PC-9 (cell line): ENCODE results near the gene COL4A4. TPM values are rescaled to one million over a fixed set of nuclear protein-coding genes. Genes with fewer than 3 reads are reported as not detected.

Source experiments
- BruUV-seq: library from RNA; stranded (reverse); fragments of 400-500 nt; replicated peaks from 2 replicates; lab custom pipeline; 2021; lab: Mats Ljungman, UMichigan
- CTCF ChIA-PET: fragments of 300-600 bp; sonication (Branson Sonifier 250); formaldehyde crosslinking; loops from one replicate; lab custom pipeline; 2022; ENCODE audit warnings: antibody characterized with exemption; lab: Charles Lee
- POLR2A ChIA-PET: fragments of 300-600 bp; sonication (Branson Sonifier 250); formaldehyde crosslinking; loops from one replicate; lab custom pipeline; 2022; ENCODE audit warnings: antibody characterized with exemption; ENCODE audit not compliant: unreplicated experiment; lab: Charles Lee
- DNase-seq, 2 experiments: peaks; one replicate each; pipeline versions ENCODE4 v3.0.0 to v3.0.0-alpha.2; 2015 to 2022; ENCODE audit warnings: mixed read lengths in 1 of 2
- H2AFZ ChIP-seq: fragments of 200-600 bp; sonication (generic); 2 replicates; pipeline ENCODE4 v1.8.1; 2017; ENCODE audit warnings: antibody characterized with exemption
- H3F3A ChIP-seq: fragments of 200-600 bp; sonication (generic); 2 replicates; pipeline ENCODE4 v1.8.1; 2017; ENCODE audit warnings: antibody characterized with exemption, mild to moderate bottlenecking, low read depth; ENCODE audit not compliant: insufficient read depth
- H3K27ac ChIP-seq: fragments of 200-600 bp; sonication (generic); 2 replicates; pipeline ENCODE4 v1.6.1; 2016; ENCODE audit warnings: mixed run types
- H3K27me3 ChIP-seq: fragments of 200-600 bp; sonication (generic); 2 replicates; pipeline ENCODE4 v1.6.1; 2016; ENCODE audit warnings: low read depth, mixed run types; ENCODE audit not compliant: insufficient read depth
- H3K36me3 ChIP-seq: fragments of 200-600 bp; sonication (generic); 2 replicates; pipeline ENCODE4 v1.6.1; 2016; ENCODE audit warnings: low read depth, mixed run types
- H3K4me1 ChIP-seq: fragments of 200-600 bp; sonication (generic); replicated peaks from 2 replicates; pipeline ENCODE4 v1.6.1; 2016; ENCODE audit warnings: mixed run types; ENCODE audit not compliant: insufficient read depth
- H3K4me2 ChIP-seq: fragments of 200-600 bp; sonication (generic); 2 replicates; pipeline ENCODE4 v1.6.1; 2017; ENCODE audit warnings: mixed run types
- H3K4me3 ChIP-seq: fragments of 200-600 bp; sonication (generic); 2 replicates; pipeline ENCODE4 v1.6.1; 2016; ENCODE audit warnings: mixed run types
- H3K79me2 ChIP-seq: fragments of 200-600 bp; sonication (generic); 2 replicates; pipeline ENCODE4 v1.6.1; 2017; ENCODE audit warnings: low read depth, mixed run types
- H3K9me2 ChIP-seq: fragments of 200-600 bp; sonication (generic); 2 replicates; pipeline ENCODE4 v1.8.1; 2017; ENCODE audit warnings: mild to moderate bottlenecking; ENCODE audit not compliant: insufficient read depth
- H3K9me3 ChIP-seq: fragments of 200-600 bp; sonication (generic); 2 replicates; pipeline ENCODE4 v1.8.1; 2016; ENCODE audit warnings: low read depth; ENCODE audit not compliant: insufficient read depth
- H4K20me1 ChIP-seq: fragments of 200-600 bp; sonication (generic); 2 replicates; pipeline ENCODE4 v1.8.1; 2017; ENCODE audit not compliant: insufficient read depth
- EZH2 ChIP-seq: fragments of 200-600 bp; sonication (generic); IDR thresholded peaks from 2 replicates; pipeline ENCODE4 v1.8.0; 2017; ENCODE audit warnings: antibody characterized with exemption, low read depth
- intact Hi-C: fragments of 100-400 bp; cut with micrococcal nuclease; formaldehyde crosslinking; loops from one replicate; pipeline ENCODE4 v1.10.0; 2022; ENCODE audit not compliant: unreplicated experiment
- total RNA-seq: library from RNA; stranded (reverse); gene quantifications from 2 replicates; pipeline ENCODE4 v1.2.3, GENCODE V29; 2021
- TF ChIP-seq, protein P1 (sequence below): fragments of 200-600 bp; sonication (generic); conservative IDR thresholded peaks from 2 replicates; pipeline ENCODE4 v1.6.1; 2017; ENCODE audit warnings: mixed run types, antibody characterized with exemption, mild to moderate bottlenecking, moderate library complexity

COL4A4 gene
- total RNA-seq, 1 experiment from 2014 or later, result 5.6 TPM

DNA sequence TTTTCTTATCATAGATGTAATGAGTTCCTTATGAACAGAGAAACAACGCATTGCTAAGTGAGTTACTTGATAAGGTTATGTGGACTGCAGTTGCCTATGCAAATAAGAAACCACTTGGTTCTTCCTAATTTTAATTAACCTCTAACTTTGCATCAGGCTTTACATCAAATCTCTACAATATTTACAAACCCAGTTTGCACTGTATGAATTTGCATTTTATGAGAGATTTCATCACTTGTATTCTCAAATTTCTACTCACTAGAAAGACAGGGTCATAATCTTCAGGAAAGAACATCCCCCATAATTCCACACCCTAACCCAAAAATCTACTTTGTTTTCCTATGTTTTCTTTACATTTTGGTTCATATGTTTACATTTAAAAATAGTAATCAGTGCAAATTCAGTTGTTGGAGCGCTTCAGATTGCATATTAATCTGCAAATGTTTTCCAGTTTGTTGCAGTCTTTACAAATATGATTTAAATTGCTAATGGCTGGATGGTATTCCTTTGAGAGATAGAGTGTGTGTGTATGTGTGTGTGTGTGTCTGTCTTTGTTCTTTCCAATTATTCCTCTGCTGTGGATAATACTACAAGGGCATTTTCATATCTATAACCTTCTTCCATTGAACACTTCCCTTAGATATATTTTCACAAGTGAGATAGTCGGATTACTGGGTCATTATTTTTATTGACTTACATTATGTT lies 106.1 kb downstream of the COL4A4 start:
- ChIA-PET CTCF (no interaction called here), POLR2A (no interaction called here)
- Histone ChIP-seq H3K27ac (no peak overlapping the region), H3K9me2 (no peaks in the 10 kb centered on the region), H3K36me3 (no peaks in the 10 kb centered on the region), H3K9me3 (no peaks in the 10 kb centered on the region), H4K20me1 (no peaks in the 10 kb centered on the region), H3K4me3 (no peak overlapping the region), H3K79me2 (no peaks in the 10 kb centered on the region), H3K4me1 (no peaks in the 10 kb centered on the region), H3K27me3 (no peaks in the 10 kb centered on the region), H3K4me2 (no peak overlapping the region), H3F3A (no peaks in the 10 kb centered on the region), H2AFZ (no peak overlapping the region)
- no TSS peak for BruUV-seq
- intact Hi-C loops, result no loop called here
- DNase-seq, result no peak
- no peak for TF ChIP-seq EZH2
- TF ChIP-seq, protein P1, sequence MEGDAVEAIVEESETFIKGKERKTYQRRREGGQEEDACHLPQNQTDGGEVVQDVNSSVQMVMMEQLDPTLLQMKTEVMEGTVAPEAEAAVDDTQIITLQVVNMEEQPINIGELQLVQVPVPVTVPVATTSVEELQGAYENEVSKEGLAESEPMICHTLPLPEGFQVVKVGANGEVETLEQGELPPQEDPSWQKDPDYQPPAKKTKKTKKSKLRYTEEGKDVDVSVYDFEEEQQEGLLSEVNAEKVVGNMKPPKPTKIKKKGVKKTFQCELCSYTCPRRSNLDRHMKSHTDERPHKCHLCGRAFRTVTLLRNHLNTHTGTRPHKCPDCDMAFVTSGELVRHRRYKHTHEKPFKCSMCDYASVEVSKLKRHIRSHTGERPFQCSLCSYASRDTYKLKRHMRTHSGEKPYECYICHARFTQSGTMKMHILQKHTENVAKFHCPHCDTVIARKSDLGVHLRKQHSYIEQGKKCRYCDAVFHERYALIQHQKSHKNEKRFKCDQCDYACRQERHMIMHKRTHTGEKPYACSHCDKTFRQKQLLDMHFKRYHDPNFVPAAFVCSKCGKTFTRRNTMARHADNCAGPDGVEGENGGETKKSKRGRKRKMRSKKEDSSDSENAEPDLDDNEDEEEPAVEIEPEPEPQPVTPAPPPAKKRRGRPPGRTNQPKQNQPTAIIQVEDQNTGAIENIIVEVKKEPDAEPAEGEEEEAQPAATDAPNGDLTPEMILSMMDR, result no peak

DNA sequence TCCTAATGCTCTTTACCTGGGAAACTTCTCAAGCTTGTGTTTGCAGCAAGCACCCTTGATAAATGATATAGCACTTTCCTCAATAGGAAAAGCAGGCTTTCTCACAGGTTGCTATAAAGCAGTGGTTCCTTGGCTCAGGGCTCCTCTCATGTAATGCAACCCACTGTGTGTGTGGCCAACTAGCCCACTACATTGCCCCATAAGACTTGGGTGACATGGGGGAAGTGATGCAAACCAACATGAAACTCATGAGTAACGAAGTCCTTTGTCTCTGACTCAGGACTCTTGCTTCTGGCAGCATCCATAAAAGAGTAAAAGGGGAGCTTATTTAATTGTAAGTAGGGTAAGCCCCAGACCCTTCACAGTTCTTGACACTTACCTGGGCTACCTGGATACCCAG lies 106.9 kb downstream of the COL4A4 start:
- Histone ChIP-seq H3K27me3 (no peaks in the 10 kb centered on the region), H4K20me1 (no peaks in the 10 kb centered on the region), H3K4me1 (no peaks in the 10 kb centered on the region), H3K27ac (no peak overlapping the region), H3F3A (no peaks in the 10 kb centered on the region), H3K79me2 (no peaks in the 10 kb centered on the region), H3K4me2 (no peak overlapping the region), H3K36me3 (no peaks in the 10 kb centered on the region), H3K9me3 (no peaks in the 10 kb centered on the region), H3K4me3 (no peak overlapping the region), H2AFZ (no peak overlapping the region), H3K9me2 (no peaks in the 10 kb centered on the region)
- no peak for TF ChIP-seq EZH2
- TF ChIP-seq, protein P1, result no peak
- DNase-seq, result no peak
- intact Hi-C loops, result no loop called here
- CTCF ChIA-PET, result no interaction called here
- no TSS peak for BruUV-seq
- POLR2A ChIA-PET, result no interaction called here

- Histone ChIP-seq H3K36me3 (no peaks in the 10 kb centered on the region), H3K27me3 (no peaks in the 10 kb centered on the region), H2AFZ (no peak overlapping the region), H3K79me2 (no peaks in the 10 kb centered on the region), H3F3A (no peaks in the 10 kb centered on the region), H3K9me3 (no peaks in the 10 kb centered on the region), H3K9me2 (no peaks in the 10 kb centered on the region), H3K4me3 (no peak overlapping the region), H3K4me2 (no peak overlapping the region), H3K4me1 (no peaks in the 10 kb centered on the region), H3K27ac (no peak overlapping the region), H4K20me1 (no peaks in the 10 kb centered on the region)
- DNase-seq, result no peak
- BruUV-seq, result no TSS peak
- intact Hi-C loops, result no loop called here
- TF ChIP-seq, protein P1, result no peak
- no peak for TF ChIP-seq EZH2
- POLR2A ChIA-PET, result no interaction called here
- CTCF ChIA-PET, result no interaction called here
Observed at GRCh38 chr2:227054006-227054405, 110.0 kb downstream of the COL4A4 start.
